HFFc6 (cell line): ENCODE measurements around the gene ICE1. TPM values are rescaled to one million over a fixed set of nuclear protein-coding genes. Genes with fewer than 3 reads are reported as not detected.
"Not testable (repeated sequence)": the region's sequence is repeated elsewhere in the genome, so short reads cannot be mapped to it uniquely, and the experiment has no call there.

Experiments
- DNase-seq: peaks from one replicate; pipeline ENCODE4 v3.0.0-alpha.2; 2018
- H3K27ac Mint-ChIP-seq: 2 replicates; pipeline ENCODE4 v1.8.0; 2020; ENCODE audit warnings: mild to moderate bottlenecking, mixed read lengths
- H3K27me3 Mint-ChIP-seq: 2 replicates; pipeline ENCODE4 v1.8.0; 2021; ENCODE audit warnings: mild to moderate bottlenecking, moderate library complexity, mixed read lengths; ENCODE audit not compliant: insufficient read depth
- H3K36me3 Mint-ChIP-seq: 2 replicates; pipeline ENCODE4 v1.8.0; 2021; ENCODE audit warnings: low read depth, mixed read lengths
- H3K4me1 Mint-ChIP-seq: 2 replicates; pipeline ENCODE4 v1.8.0; 2020; ENCODE audit warnings: low read depth, mixed read lengths
- H3K4me3 Mint-ChIP-seq: 2 replicates; pipeline ENCODE4 v1.8.0; 2020; ENCODE audit warnings: mild to moderate bottlenecking, moderate library complexity, mixed read lengths
- H3K9me3 Mint-ChIP-seq: 2 replicates; pipeline ENCODE4 v1.8.0; 2020; ENCODE audit warnings: mild to moderate bottlenecking, mixed read lengths
- CTCF ChIP-seq: fragments of 200-600 bp; sonication (generic); IDR thresholded peaks from 2 replicates; pipeline ENCODE4 v1.5.0; 2021; ENCODE audit warnings: antibody characterized with exemption, mild to moderate bottlenecking
- total RNA-seq, 6 experiments: library from RNA; stranded (reverse); fragmentation: NEBNext Ultra II Directional; extraction: Animal tissue kit (Norgen Biotek cat#: 25700); gene quantifications; 2 replicates in 1 of 6; 3 replicates in 5 of 6; pipeline ENCODE4 v1.2.3, GENCODE V29; 2021

Gene ICE1
- total RNA-seq, 6 experiments from 2014 or later = 19.7 to 23.8 (median 22.2) TPM

GRCh38 chr5:5486122-5486521, 63.6 kb downstream of the ICE1 start:
- Mint-ChIP-seq H3K27me3 (no peaks in the 10 kb centered on the region), H3K4me3 (no peak overlapping the region), H3K4me1 (peaks cover 20% of the 10 kb centered on the region), H3K9me3 (no peaks in the 10 kb centered on the region), H3K27ac (no peak overlapping the region), H3K36me3 (peaks cover 8% of the 10 kb centered on the region)
- no peak for DNase-seq
- TF ChIP-seq CTCF = no peak

DNA sequence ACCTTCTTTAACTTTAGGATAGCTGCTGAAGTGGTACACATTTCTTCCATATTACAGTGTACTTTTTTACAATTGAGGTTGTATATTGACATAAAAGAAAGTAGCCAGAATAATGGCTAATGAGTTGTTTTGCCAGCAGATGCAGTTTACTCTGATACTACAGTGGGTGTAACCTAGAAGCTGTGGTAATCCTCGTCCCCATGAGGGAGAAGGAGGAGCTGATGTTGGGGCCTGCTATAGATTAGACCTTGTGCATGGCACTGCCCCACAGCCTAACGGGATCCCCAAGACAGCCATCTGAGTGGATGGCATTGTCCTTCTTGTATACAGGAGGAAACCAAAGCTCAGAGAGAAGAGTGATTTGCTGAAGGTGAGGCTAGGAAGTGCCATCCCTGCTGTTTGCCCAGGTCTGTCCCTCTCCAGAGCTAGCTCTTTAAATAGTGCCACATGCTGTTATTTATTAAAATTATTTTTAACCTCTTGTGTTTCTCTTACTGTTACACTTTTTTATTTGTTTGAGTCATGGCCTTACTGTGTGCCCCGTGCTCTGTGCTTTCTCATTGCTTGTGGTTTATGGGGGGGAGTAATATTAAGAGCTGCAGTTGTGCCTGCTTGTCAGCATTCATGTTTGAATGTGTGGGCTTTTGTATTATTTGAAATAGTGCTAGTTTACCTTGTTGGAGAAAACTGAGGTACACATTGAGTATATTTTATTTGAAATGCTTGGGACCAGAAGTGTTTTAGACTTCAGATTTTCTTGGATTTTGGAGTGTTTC, 65.3 kb downstream of the ICE1 start:
- no peak overlapping the region for H3K27ac Mint-ChIP-seq
- no peak for DNase-seq
- H3K4me3 Mint-ChIP-seq = no peak overlapping the region
- H3K36me3 Mint-ChIP-seq = peaks cover 8% of the 10 kb centered on the region
- no peaks in the 10 kb centered on the region; the same call in 1 of the 2 replicates for H3K27me3 Mint-ChIP-seq
- no peak for TF ChIP-seq CTCF
- H3K9me3 Mint-ChIP-seq = no peaks in the 10 kb centered on the region
- peaks cover 31% of the 10 kb centered on the region for H3K4me1 Mint-ChIP-seq

DNA sequence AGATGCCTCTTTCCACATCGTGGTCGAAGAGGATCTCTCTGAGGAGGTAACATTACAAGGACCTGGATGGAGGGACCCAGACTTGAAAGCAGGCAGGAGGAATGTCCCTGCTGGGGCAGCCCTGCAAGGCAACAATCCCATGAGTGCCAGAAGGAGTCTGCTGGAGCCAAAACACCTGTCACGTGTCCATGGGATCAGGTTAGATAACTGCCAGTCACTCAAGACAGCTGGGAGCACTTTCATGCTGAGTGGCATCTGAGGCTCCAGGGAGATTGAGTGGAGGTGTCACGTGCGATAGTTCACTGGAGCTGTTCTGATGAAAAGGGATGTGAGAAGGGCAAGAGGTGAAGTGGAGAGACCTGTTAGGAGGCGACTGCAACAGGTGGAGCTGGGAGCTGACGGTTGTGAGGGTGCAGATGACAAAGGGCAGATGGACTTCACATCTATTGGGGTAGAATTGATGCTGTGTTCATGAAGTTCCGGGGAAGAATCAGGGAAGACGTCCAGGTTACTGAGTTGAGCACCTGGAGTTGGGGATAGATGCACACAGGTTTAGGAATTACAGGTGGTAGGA, 68.4 kb downstream of the ICE1 start:
- Mint-ChIP-seq H3K9me3 (no peaks in the 10 kb centered on the region), H3K4me3 (no peak overlapping the region), H3K36me3 (peaks cover 8% of the 10 kb centered on the region), H3K27ac (no peak overlapping the region), H3K4me1 (peaks cover 23% of the 10 kb centered on the region), H3K27me3 (peaks cover 1% of the 10 kb centered on the region; the same call in 1 of the 2 replicates)
- no peak for DNase-seq
- TF ChIP-seq CTCF = no peak

- Mint-ChIP-seq H3K27ac (no peak overlapping the region), H3K36me3 (peaks cover 8% of the 10 kb centered on the region), H3K4me3 (peak overlapping the region; percentile 25), H3K4me1 (peaks cover 23% of the 10 kb centered on the region), H3K27me3 (peaks cover 3% of the 10 kb centered on the region), H3K9me3 (no peaks in the 10 kb centered on the region)
- peak; percentile 85 for TF ChIP-seq CTCF
- peak; percentile 46 for DNase-seq
Observed at GRCh38 chr5:5492087-5492933, 69.8 kb downstream of the ICE1 start.

- H3K27ac Mint-ChIP-seq, DNase-seq, H3K4me3 Mint-ChIP-seq, H3K36me3 Mint-ChIP-seq, H3K9me3 Mint-ChIP-seq, H3K27me3 Mint-ChIP-seq: not testable (repeated sequence)
- peaks cover 23% of the 10 kb centered on the region for H3K4me1 Mint-ChIP-seq
Observed at GRCh38 chr5:5492934-5493271, 70.4 kb downstream of the ICE1 start.
